HEK293 (cell line): ENCODE measurements around the gene FOXI2.

Source experiments
- CTCF ChIA-PET: fragments of 350-600 bp; formaldehyde crosslinking; extraction: SDS; loops from one replicate; lab custom pipeline; 2021; ENCODE audit warnings: antibody characterized with exemption; lab: Yijun Ruan, JAX
- POLR2A ChIA-PET: fragments of 300-600 bp; formaldehyde crosslinking; extraction: SDS; loops from one replicate; lab custom pipeline; 2020; ENCODE audit warnings: antibody characterized with exemption, inconsistent platforms; lab: Yijun Ruan, JAX
- H3K27ac ChIP-seq: fragments of 200-500 bp; sonication (Bioruptor generic); 2 replicates; pipeline ENCODE4 v1.5.1; 2014; ENCODE audit warnings: low read depth, low read length, control low read depth, inconsistent platforms; ENCODE audit errors: extremely low read depth
- H3K36me3 ChIP-seq, 2 experiments: fragments of 200-500 bp in 1 of 2; sonication (Bioruptor generic) in 1 of 2; 1 replicate in 1 of 2; 2 replicates in 1 of 2; pipeline ENCODE4 v1.5.1; 2014 to 2017; ENCODE audit warnings: inconsistent platforms in 2 of 2, low read length in 2 of 2; ENCODE audit not compliant: control insufficient read depth in 2 of 2, insufficient read depth in 1 of 2
- H3K4me1 ChIP-seq: fragments of 200-500 bp; sonication (Bioruptor generic); 2 replicates; pipeline ENCODE4 v1.5.1; 2014; ENCODE audit warnings: mild to moderate bottlenecking, low read length, inconsistent platforms; ENCODE audit not compliant: control insufficient read depth, insufficient read depth
- H3K4me3 ChIP-seq: 2 replicates; pipeline ENCODE4 v1.5.1; 2011; ENCODE audit warnings: low read depth, mild to moderate bottlenecking, control low read depth, low read length, moderate library complexity
- H3K9me3 ChIP-seq: fragments of 200-500 bp; sonication (Bioruptor generic); 2 replicates; pipeline ENCODE4 v1.5.1; 2014; ENCODE audit warnings: low read depth, low read length, inconsistent platforms; ENCODE audit not compliant: control insufficient read depth, insufficient read depth
- FEZF1 ChIP-seq: fragments of 450-650 bp; formaldehyde crosslinking; IDR thresholded peaks from 2 replicates; pipeline ENCODE4 v1.5.1; 2016; ENCODE audit warnings: missing biosample characterization, missing genetic modification characterization
- HOXC10 ChIP-seq: sonication (generic); formaldehyde crosslinking; IDR thresholded peaks from 2 replicates; pipeline ENCODE4 v1.8.1; 2023; ENCODE audit warnings: mild to moderate bottlenecking, missing genetic modification reagents
- SALL2 ChIP-seq: fragments of 450-650 bp; formaldehyde crosslinking; IDR thresholded peaks from 2 replicates; pipeline ENCODE4 v1.5.0; 2017; ENCODE audit warnings: missing biosample characterization, mild to moderate bottlenecking, missing genetic modification characterization, borderline replicate concordance
- SCRT2 ChIP-seq: fragments of 450-650 bp; formaldehyde crosslinking; IDR thresholded peaks from 2 replicates; pipeline ENCODE4 v1.5.1; 2016; ENCODE audit warnings: missing biosample characterization, missing genetic modification characterization
- SP2 ChIP-seq: fragments of 450-650 bp; formaldehyde crosslinking; IDR thresholded peaks from 2 replicates; pipeline ENCODE4 v1.5.1; 2016; ENCODE audit warnings: missing biosample characterization, missing genetic modification characterization
- SP7 ChIP-seq: fragments of 450-650 bp; formaldehyde crosslinking; IDR thresholded peaks from 2 replicates; pipeline ENCODE4 v1.5.1; 2016; ENCODE audit warnings: missing biosample characterization, missing genetic modification characterization
- TCF7L2 ChIP-seq: IDR thresholded peaks from 2 replicates; pipeline ENCODE4 v1.6.1; 2011; ENCODE audit warnings: low read depth, mild to moderate bottlenecking, inconsistent platforms, low read length, moderate library complexity, borderline replicate concordance
- ZNF114 ChIP-seq: fragments of 450-650 bp; formaldehyde crosslinking; IDR thresholded peaks from 2 replicates; pipeline ENCODE4 v1.5.0; 2017; ENCODE audit warnings: missing biosample characterization, missing genetic modification characterization
- ZNF184 ChIP-seq: fragments of 450-650 bp; IDR thresholded peaks from 2 replicates; pipeline ENCODE4 v1.5.1; 2018; ENCODE audit warnings: missing biosample characterization, mild to moderate bottlenecking, missing genetic modification characterization
- ZNF202 ChIP-seq: fragments of 450-650 bp; formaldehyde crosslinking; IDR thresholded peaks from 2 replicates; pipeline ENCODE4 v1.5.1; 2016; ENCODE audit warnings: missing biosample characterization, missing genetic modification characterization, borderline replicate concordance
- ZNF221 ChIP-seq: fragments of 450-650 bp; formaldehyde crosslinking; IDR thresholded peaks from 2 replicates; pipeline ENCODE4 v1.5.1; 2017; ENCODE audit warnings: missing biosample characterization, missing genetic modification characterization, borderline replicate concordance
- ZNF274 ChIP-seq, 2 experiments: fragments of 200-500 bp in 1 of 2; fragments of 450-650 bp in 1 of 2; sonication (Bioruptor generic) in 1 of 2; formaldehyde crosslinking in 1 of 2; IDR thresholded peaks; 2 replicates each; pipeline versions ENCODE4 v1.5.1 to v1.6.1; 2014 to 2016; ENCODE audit warnings: borderline replicate concordance in 1 of 2, inconsistent platforms in 1 of 2, low read length in 1 of 2, missing biosample characterization in 1 of 2, missing genetic modification characterization in 1 of 2
- ZNF558 ChIP-seq: fragments of 450-650 bp; formaldehyde crosslinking; IDR thresholded peaks from 2 replicates; pipeline ENCODE4 v1.5.1; 2016; ENCODE audit warnings: missing biosample characterization, missing genetic modification characterization
- ZNF571 ChIP-seq: fragments of 450-650 bp; formaldehyde crosslinking; IDR thresholded peaks from 2 replicates; pipeline ENCODE4 v1.5.0; 2017; ENCODE audit warnings: missing biosample characterization, missing genetic modification characterization
- ZNF585B ChIP-seq: fragments of 450-650 bp; formaldehyde crosslinking; IDR thresholded peaks from 2 replicates; pipeline ENCODE4 v1.5.1; 2016; ENCODE audit warnings: missing biosample characterization, missing genetic modification characterization
- ZNF664 ChIP-seq: fragments of 450-650 bp; formaldehyde crosslinking; IDR thresholded peaks from 2 replicates; pipeline ENCODE4 v1.5.1; 2016; ENCODE audit warnings: missing biosample characterization, missing genetic modification characterization
- ZNF670 ChIP-seq: fragments of 450-650 bp; formaldehyde crosslinking; IDR thresholded peaks from 2 replicates; pipeline ENCODE4 v1.5.1; 2016; ENCODE audit warnings: missing biosample characterization, missing genetic modification characterization, low read depth
- ZNF768 ChIP-seq: fragments of 450-650 bp; formaldehyde crosslinking; IDR thresholded peaks from 2 replicates; pipeline ENCODE4 v1.5.1; 2018; ENCODE audit warnings: missing biosample characterization, mild to moderate bottlenecking, missing genetic modification characterization
- ZNF785 ChIP-seq: fragments of 450-650 bp; formaldehyde crosslinking; IDR thresholded peaks from 2 replicates; pipeline ENCODE4 v1.5.1; 2016; ENCODE audit warnings: missing biosample characterization, missing genetic modification characterization
- TF ChIP-seq, protein P1 (sequence below): fragments of 450-650 bp; formaldehyde crosslinking; conservative IDR thresholded peaks from 2 replicates; pipeline ENCODE4 v1.5.1; 2016; ENCODE audit warnings: low read depth, missing biosample characterization, missing genetic modification characterization
- TF ChIP-seq, protein P2 (sequence below): fragments of 450-650 bp; formaldehyde crosslinking; IDR thresholded peaks from 2 replicates; pipeline ENCODE4 v1.5.1; 2016; ENCODE audit warnings: missing biosample characterization, missing genetic modification characterization
- TF ChIP-seq, protein P3 (sequence below): fragments of 450-650 bp; formaldehyde crosslinking; IDR thresholded peaks from 2 replicates; pipeline ENCODE4 v1.5.1; 2016; ENCODE audit warnings: missing biosample characterization, missing genetic modification characterization, borderline replicate concordance
- TF ChIP-seq, protein P4 (sequence below): fragments of 450-650 bp; formaldehyde crosslinking; IDR thresholded peaks from 2 replicates; pipeline ENCODE4 v1.5.1; 2017; ENCODE audit warnings: missing biosample characterization, missing genetic modification characterization
- TF ChIP-seq, protein P5 (sequence below): fragments of 450-650 bp; formaldehyde crosslinking; IDR thresholded peaks from 2 replicates; pipeline ENCODE4 v1.5.1; 2016; ENCODE audit warnings: missing biosample characterization, missing genetic modification characterization

FOXI2 gene

DNA sequence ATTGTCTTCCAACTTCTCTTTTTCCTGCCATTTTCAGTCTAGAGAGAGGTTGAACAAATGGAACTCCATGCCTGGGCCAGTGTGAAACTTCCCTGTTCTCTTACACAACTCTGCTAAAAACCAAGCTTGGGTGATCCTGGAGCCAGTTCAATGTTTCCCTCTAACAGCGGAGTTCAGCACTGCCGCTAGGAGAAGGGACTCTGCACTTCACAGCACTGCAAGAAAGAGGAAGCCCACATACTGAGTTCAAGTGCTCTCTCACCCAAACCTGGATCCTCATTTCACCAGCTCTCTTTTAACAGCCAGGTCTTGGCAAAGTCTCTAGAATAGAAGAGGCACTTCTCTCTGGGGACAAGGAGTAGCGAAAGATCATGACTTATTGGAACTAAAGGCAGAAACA, 18.8 kb downstream of the FOXI2 start:
- ChIA-PET CTCF (interaction anchor here (0.9 to 1.3 kb wide), 3 partner anchors 12 to 98 kb away, joined by 3 to 4 read pairs (median 3); no protein-coding TSS in a partner anchor), POLR2A (no interaction called here)
- no peaks in the 10 kb centered on the region for H3K9me3 ChIP-seq
- no peak overlapping the region for H3K27ac ChIP-seq
- H3K4me1 ChIP-seq, result no peaks in the 10 kb centered on the region; the same call in 1 of the 2 replicates
- no peaks in the 10 kb centered on the region for H3K36me3 ChIP-seq
- H3K4me3 ChIP-seq, result no peak overlapping the region
- no peak for TF ChIP-seq ZNF184
- TF ChIP-seq ZNF202 (tag by site-specific recombination), result no peak
- TF ChIP-seq, protein P1, sequence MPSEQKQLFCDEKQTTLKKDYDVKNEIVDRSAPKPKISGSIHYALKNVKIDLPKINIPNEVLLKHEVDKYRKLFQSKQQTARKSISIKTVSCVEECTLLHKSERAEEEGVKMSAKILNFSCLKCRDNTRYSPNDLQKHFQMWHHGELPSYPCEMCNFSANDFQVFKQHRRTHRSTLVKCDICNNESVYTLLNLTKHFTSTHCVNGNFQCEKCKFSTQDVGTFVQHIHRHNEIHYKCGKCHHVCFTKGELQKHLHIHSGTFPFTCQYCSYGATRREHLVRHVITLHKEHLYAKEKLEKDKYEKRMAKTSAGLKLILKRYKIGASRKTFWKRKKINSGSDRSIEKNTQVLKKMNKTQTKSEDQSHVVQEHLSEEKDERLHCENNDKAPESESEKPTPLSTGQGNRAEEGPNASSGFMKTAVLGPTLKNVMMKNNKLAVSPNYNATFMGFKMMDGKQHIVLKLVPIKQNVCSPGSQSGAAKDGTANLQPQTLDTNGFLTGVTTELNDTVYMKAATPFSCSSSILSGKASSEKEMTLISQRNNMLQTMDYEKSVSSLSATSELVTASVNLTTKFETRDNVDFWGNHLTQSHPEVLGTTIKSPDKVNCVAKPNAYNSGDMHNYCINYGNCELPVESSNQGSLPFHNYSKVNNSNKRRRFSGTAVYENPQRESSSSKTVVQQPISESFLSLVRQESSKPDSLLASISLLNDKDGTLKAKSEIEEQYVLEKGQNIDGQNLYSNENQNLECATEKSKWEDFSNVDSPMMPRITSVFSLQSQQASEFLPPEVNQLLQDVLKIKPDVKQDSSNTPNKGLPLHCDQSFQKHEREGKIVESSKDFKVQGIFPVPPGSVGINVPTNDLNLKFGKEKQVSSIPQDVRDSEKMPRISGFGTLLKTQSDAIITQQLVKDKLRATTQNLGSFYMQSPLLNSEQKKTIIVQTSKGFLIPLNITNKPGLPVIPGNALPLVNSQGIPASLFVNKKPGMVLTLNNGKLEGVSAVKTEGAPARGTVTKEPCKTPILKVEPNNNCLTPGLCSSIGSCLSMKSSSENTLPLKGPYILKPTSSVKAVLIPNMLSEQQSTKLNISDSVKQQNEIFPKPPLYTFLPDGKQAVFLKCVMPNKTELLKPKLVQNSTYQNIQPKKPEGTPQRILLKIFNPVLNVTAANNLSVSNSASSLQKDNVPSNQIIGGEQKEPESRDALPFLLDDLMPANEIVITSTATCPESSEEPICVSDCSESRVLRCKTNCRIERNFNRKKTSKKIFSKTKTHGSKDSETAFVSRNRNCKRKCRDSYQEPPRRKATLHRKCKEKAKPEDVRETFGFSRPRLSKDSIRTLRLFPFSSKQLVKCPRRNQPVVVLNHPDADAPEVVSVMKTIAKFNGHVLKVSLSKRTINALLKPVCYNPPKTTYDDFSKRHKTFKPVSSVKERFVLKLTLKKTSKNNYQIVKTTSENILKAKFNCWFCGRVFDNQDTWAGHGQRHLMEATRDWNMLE (tag by site-specific recombination), result no peak
- TF ChIP-seq, protein P2, sequence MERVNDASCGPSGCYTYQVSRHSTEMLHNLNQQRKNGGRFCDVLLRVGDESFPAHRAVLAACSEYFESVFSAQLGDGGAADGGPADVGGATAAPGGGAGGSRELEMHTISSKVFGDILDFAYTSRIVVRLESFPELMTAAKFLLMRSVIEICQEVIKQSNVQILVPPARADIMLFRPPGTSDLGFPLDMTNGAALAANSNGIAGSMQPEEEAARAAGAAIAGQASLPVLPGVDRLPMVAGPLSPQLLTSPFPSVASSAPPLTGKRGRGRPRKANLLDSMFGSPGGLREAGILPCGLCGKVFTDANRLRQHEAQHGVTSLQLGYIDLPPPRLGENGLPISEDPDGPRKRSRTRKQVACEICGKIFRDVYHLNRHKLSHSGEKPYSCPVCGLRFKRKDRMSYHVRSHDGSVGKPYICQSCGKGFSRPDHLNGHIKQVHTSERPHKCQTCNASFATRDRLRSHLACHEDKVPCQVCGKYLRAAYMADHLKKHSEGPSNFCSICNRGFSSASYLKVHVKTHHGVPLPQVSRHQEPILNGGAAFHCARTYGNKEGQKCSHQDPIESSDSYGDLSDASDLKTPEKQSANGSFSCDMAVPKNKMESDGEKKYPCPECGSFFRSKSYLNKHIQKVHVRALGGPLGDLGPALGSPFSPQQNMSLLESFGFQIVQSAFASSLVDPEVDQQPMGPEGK, result no peak
- no peak for TF ChIP-seq SP2 (tag by site-specific recombination)
- no peak for TF ChIP-seq ZNF221
- no peak for TF ChIP-seq FEZF1
- no peak for TF ChIP-seq SALL2 (tag by site-specific recombination)
- TF ChIP-seq ZNF585B (tag by site-specific recombination), result no peak
- TF ChIP-seq ZNF785 (tag by site-specific recombination), result no peak
- TF ChIP-seq SP7 (tag by site-specific recombination), result no peak
- TF ChIP-seq ZNF664 (tag by site-specific recombination), result no peak
- TF ChIP-seq, protein P3, sequence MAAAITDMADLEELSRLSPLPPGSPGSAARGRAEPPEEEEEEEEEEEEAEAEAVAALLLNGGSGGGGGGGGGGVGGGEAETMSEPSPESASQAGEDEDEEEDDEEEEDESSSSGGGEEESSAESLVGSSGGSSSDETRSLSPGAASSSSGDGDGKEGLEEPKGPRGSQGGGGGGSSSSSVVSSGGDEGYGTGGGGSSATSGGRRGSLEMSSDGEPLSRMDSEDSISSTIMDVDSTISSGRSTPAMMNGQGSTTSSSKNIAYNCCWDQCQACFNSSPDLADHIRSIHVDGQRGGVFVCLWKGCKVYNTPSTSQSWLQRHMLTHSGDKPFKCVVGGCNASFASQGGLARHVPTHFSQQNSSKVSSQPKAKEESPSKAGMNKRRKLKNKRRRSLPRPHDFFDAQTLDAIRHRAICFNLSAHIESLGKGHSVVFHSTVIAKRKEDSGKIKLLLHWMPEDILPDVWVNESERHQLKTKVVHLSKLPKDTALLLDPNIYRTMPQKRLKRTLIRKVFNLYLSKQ (tag by site-specific recombination), result no peak
- TF ChIP-seq ZNF768 (tag by site-specific recombination), result no peak
- TF ChIP-seq ZNF114 (tag by site-specific recombination), result no peak

DNA sequence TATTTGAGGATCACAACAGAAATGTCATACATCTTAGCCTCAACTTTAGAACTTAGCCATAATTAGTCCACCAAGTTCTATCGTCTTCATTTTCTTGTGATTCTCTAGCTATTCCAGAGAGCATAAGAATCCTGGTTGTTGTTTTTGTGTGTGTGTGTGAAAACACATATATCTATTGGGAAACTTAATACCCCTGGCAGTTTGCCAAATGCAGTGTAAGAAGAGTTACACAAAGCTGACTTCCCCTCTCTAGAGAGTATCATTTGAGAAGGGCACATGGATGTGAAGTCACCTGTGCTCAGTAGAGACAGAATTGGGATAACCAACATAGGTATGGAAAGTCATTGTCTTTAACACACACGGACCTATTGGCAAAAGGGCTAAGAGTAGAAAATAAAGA, 19.3 kb downstream of the FOXI2 start:
- H3K4me1 ChIP-seq, result no peaks in the 10 kb centered on the region; the same call in 1 of the 2 replicates
- no peaks in the 10 kb centered on the region for H3K36me3 ChIP-seq
- H3K9me3 ChIP-seq, result no peaks in the 10 kb centered on the region
- H3K27ac ChIP-seq, result no peak overlapping the region
- no peak overlapping the region for H3K4me3 ChIP-seq
- CTCF ChIA-PET, result interaction anchor here (1.0 to 1.7 kb wide), 3 partner anchors 10 to 97 kb away, joined by 4 to 6 read pairs (median 4); no protein-coding TSS in a partner anchor
- POLR2A ChIA-PET, result interaction anchor here (0.5 kb wide), 1 partner anchor 1263 kb away, joined by 4 read pairs; no protein-coding TSS in a partner anchor
- no peak for TF ChIP-seq ZNF274 (IDR thresholded peaks at IDR 0.05; ENCODE audit: low read length)
- TF ChIP-seq ZNF274 (tag by site-specific recombination; IDR thresholded peaks at IDR 0.05; ENCODE audit: borderline replicate concordance), result no peak
- no peak for TF ChIP-seq ZNF571 (tag by site-specific recombination)
- TF ChIP-seq, protein P4, sequence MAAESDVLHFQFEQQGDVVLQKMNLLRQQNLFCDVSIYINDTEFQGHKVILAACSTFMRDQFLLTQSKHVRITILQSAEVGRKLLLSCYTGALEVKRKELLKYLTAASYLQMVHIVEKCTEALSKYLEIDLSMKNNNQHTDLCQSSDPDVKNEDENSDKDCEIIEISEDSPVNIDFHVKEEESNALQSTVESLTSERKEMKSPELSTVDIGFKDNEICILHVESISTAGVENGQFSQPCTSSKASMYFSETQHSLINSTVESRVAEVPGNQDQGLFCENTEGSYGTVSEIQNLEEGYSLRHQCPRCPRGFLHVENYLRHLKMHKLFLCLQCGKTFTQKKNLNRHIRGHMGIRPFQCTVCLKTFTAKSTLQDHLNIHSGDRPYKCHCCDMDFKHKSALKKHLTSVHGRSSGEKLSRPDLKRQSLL (tag by site-specific recombination), result no peak
- TF ChIP-seq ZNF670 (tag by site-specific recombination), result no peak
- no peak for TF ChIP-seq HOXC10 (CRISPR knock-in tag)
- no peak for TF ChIP-seq ZNF558 (tag by site-specific recombination)
- no peak for TF ChIP-seq TCF7L2
- TF ChIP-seq, protein P5, sequence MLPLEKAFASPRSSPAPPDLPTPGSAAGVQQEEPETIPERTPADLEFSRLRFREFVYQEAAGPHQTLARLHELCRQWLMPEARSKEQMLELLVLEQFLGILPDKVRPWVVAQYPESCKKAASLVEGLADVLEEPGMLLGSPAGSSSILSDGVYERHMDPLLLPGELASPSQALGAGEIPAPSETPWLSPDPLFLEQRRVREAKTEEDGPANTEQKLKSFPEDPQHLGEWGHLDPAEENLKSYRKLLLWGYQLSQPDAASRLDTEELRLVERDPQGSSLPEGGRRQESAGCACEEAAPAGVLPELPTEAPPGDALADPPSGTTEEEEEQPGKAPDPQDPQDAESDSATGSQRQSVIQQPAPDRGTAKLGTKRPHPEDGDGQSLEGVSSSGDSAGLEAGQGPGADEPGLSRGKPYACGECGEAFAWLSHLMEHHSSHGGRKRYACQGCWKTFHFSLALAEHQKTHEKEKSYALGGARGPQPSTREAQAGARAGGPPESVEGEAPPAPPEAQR (tag by site-specific recombination), result no peak
- TF ChIP-seq SCRT2 (tag by site-specific recombination), result no peak
